MCF 10A (cell line): ENCODE measurements around the gene LAPTM5. TPM values are rescaled to one million over a fixed set of nuclear protein-coding genes. Genes with fewer than 3 reads are reported as not detected.

Experiments
- BruUV-seq: library from RNA; stranded (reverse); fragments of 400-500 nt; replicated peaks from 2 replicates; lab custom pipeline; 2021; lab: Mats Ljungman, UMichigan
- CTCF ChIA-PET: fragments of 300-600 bp; sonication (Branson Sonifier 250); formaldehyde crosslinking; extraction: SDS; loops from one replicate; lab custom pipeline; 2021; ENCODE audit warnings: antibody characterized with exemption, inconsistent platforms; lab: Yijun Ruan, JAX
- POLR2A ChIA-PET: fragments of 300-600, 350-650 bp; sonication (Branson Sonifier 250); formaldehyde crosslinking; extraction: SDS; loops from one replicate; lab custom pipeline; 2020; ENCODE audit warnings: antibody characterized with exemption, inconsistent platforms; lab: Yijun Ruan, JAX
- DNase-seq: peaks from one replicate; pipeline ENCODE4 v3.0.0-alpha.2; 2018; ENCODE audit not compliant: unreplicated experiment
- H3K27ac Mint-ChIP-seq: one replicate; pipeline ENCODE4 v1.8.0; 2022; ENCODE audit warnings: mild to moderate bottlenecking, low read depth, mixed read lengths; ENCODE audit not compliant: unreplicated experiment
- H3K27me3 Mint-ChIP-seq: one replicate; pipeline ENCODE4 v1.8.0; 2022; ENCODE audit warnings: mixed read lengths; ENCODE audit not compliant: insufficient read depth, unreplicated experiment
- H3K36me3 Mint-ChIP-seq: one replicate; pipeline ENCODE4 v1.8.0; 2022; ENCODE audit warnings: mild to moderate bottlenecking, moderate library complexity, mixed read lengths; ENCODE audit not compliant: insufficient read depth, unreplicated experiment
- H3K4me1 Mint-ChIP-seq: one replicate; pipeline ENCODE4 v1.8.0; 2022; ENCODE audit warnings: mixed read lengths; ENCODE audit not compliant: insufficient read depth, unreplicated experiment
- H3K4me3 Mint-ChIP-seq: one replicate; pipeline ENCODE4 v1.8.0; 2022; ENCODE audit warnings: mild to moderate bottlenecking, moderate library complexity, mixed read lengths; ENCODE audit not compliant: unreplicated experiment
- H3K9me3 Mint-ChIP-seq: one replicate; pipeline ENCODE4 v1.8.0; 2022; ENCODE audit warnings: mixed read lengths; ENCODE audit not compliant: unreplicated experiment
- CTCF ChIP-seq: fragments of 200-600 bp; IDR thresholded peaks from one replicate; pipeline ENCODE4 v1.8.0; 2022; ENCODE audit warnings: antibody characterized with exemption, mild to moderate bottlenecking; ENCODE audit not compliant: unreplicated experiment
- intact Hi-C: fragments of 100-400 bp; cut with micrococcal nuclease; formaldehyde crosslinking; loops from 2 replicates; pipeline ENCODE4 v1.14.1; 2022
- total RNA-seq: library from RNA; stranded (reverse); gene quantifications from 2 replicates; pipeline ENCODE4 v1.2.3, GENCODE V29; 2022

Gene LAPTM5
- total RNA-seq, 1 experiment from 2014 or later, result 15.9 TPM

DNA sequence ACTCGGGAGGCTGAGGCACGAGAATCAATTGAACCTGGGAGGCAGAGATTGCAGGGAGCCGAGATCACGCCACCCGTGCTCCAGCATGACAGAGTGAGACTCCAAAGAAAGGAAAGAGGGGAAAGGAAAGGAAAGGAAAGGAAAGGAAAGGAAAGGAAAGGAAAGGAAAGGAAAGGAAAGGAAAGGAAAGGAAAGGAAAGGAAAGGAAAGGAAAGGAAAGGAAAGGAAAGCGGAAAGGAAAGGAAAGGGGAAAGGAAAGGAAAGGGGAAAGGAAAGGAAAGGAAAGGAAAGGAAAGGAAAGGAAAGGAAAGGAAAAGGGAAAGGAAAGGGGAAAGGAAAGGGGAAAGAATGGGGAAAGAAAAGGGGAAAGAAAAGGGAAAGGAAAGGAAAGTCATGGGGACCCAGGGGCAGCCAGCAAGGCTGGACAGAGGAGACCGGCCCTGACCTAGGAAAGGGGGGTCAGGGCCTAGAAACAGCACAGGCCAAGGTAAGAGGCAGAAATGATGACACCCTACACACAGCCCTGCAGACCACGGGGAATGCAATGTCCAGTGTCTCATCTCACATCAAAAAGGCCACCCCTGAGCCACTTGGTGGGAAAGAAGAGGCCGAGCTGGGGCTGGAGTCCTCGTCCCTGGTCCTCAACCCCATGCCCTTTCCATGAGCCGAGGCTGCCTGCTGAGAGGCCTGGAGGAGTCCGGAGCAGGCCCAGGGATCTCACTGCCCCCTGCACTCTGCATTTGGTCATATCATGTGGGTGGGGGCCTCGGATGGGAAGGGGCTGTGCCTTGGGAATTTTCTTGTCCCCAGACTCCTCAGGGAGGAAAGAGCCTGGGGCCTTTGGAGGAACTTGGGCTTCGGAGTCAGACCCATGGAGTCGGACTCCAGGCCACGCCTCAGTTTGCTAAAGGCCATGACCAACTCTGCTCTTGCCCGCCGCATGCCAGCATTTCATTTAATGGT is 18.8 kb upstream of the LAPTM5 start:
- BruUV-seq, result no TSS peak
- no peaks in the 10 kb centered on the region for H3K27me3 Mint-ChIP-seq
- H3K27ac Mint-ChIP-seq, result peak overlapping the region; percentile 28
- intact Hi-C loops, result no loop called here
- ChIA-PET CTCF (no interaction called here), POLR2A (interaction anchor here (2.5 to 3.5 kb wide), 2 partner anchors 8 to 11 kb away, joined by 10 to 26 read pairs; no protein-coding TSS in a partner anchor)
- peaks cover 72% of the 10 kb centered on the region for H3K36me3 Mint-ChIP-seq
- no peak for DNase-seq
- H3K4me3 Mint-ChIP-seq, result no peak overlapping the region
- peaks cover 18% of the 10 kb centered on the region for H3K4me1 Mint-ChIP-seq
- H3K9me3 Mint-ChIP-seq, result no peaks in the 10 kb centered on the region
- TF ChIP-seq CTCF, result no peak

- ChIA-PET POLR2A (interaction anchor here (1.8 kb wide), 1 partner anchor 14 kb away, joined by 4 read pairs; no protein-coding TSS in a partner anchor), CTCF (no interaction called here)
- Mint-ChIP-seq H3K36me3 (peaks cover 63% of the 10 kb centered on the region), H3K27ac (peak overlapping the region; percentile 28), H3K4me1 (peaks cover 14% of the 10 kb centered on the region), H3K4me3 (no peak overlapping the region), H3K9me3 (no peaks in the 10 kb centered on the region), H3K27me3 (no peaks in the 10 kb centered on the region)
- no peak for TF ChIP-seq CTCF
- no peak for DNase-seq
- intact Hi-C loops, result no loop called here
- BruUV-seq, result no TSS peak
Observed at GRCh38 chr1:30775433-30775975, 17.9 kb upstream of the LAPTM5 start.

- no peak for TF ChIP-seq CTCF
- Mint-ChIP-seq H3K4me1 (peaks cover 12% of the 10 kb centered on the region), H3K27me3 (no peaks in the 10 kb centered on the region), H3K27ac (no peak overlapping the region), H3K9me3 (no peaks in the 10 kb centered on the region), H3K36me3 (peaks cover 58% of the 10 kb centered on the region), H3K4me3 (no peak overlapping the region)
- intact Hi-C loops, result no loop called here
- no peak for DNase-seq
- ChIA-PET CTCF (interaction anchor here (0.6 to 3.8 kb wide), 2 partner anchors 56 to 388 kb away, joined by 3 to 16 read pairs; no protein-coding TSS in a partner anchor), POLR2A (interaction anchor here (0.5 to 1.8 kb wide), 5 partner anchors 9 to 289 kb away, joined by 3 to 4 read pairs (median 3); no protein-coding TSS in a partner anchor)
- no TSS peak for BruUV-seq
Observed at GRCh38 chr1:30774550-30775432, 17.2 kb upstream of the LAPTM5 start.
